ENCODE results near the gene KRT38. TPM values are rescaled to one million over a fixed set of nuclear protein-coding genes. Genes with fewer than 3 reads are reported as not detected.

The KRT38 gene
- total and polyA plus RNA-seq, 2 of the 8 experiments (the other 6 are each of a cell fraction or from before 2014, with no cell fraction given), result not detected

- Histone ChIP-seq H3K9ac (replicated peaks in 1 of 4; ENCODE audit: extremely low read depth in 1 of 4, low read depth in 3 of 4, low read length in 3 of 4) (no peak overlapping the region), H2BK12ac (ENCODE audit: low read depth, low read length) (no peak overlapping the region), H4K8ac (ENCODE audit: extremely low read depth, insufficient read depth, low read length) (no peak overlapping the region), H2BK20ac (ENCODE audit: low read length) (no peak overlapping the region), H3K56ac (replicated peaks; ENCODE audit: insufficient read length, low read depth, low read length) (no peak overlapping the region), H2BK120ac (replicated peaks; ENCODE audit: low read depth, low read length) (no peak overlapping the region), H3K23me2 (ENCODE audit: low read depth, low read length) (no peaks in the 10 kb centered on the region), H3K4ac (replicated peaks; ENCODE audit: insufficient read length, low read depth, low read length) (no peak overlapping the region), H3K14ac (ENCODE audit: insufficient read length) (no peak overlapping the region), H3K23ac (ENCODE audit: insufficient read length) (no peak overlapping the region), H3K4me1 (replicated peaks in 1 of 4; ENCODE audit: control insufficient read depth in 3 of 4, insufficient read depth in 4 of 4, low read length in 3 of 4) (peaks cover 0 to 1% (median 0%) of the 10 kb centered on the region in 4 experiments; a peak in 2 of 7 replicates), H3K4me3 (ENCODE audit: extremely low read depth in 1 of 4, insufficient read depth in 2 of 4, low read depth in 3 of 4, low read length in 4 of 4) (no peak overlapping the region), H2BK15ac (ENCODE audit: low read length) (no peak overlapping the region), H3K36me3 (ENCODE audit: control insufficient read depth in 2 of 4, insufficient read depth in 4 of 4, low read length in 3 of 4) (no peaks in the 10 kb centered on the region), H2AK5ac (ENCODE audit: low read depth, low read length) (no peak overlapping the region), H3K18ac (ENCODE audit: extremely low read depth, low read length) (no peak overlapping the region), H4K5ac (ENCODE audit: insufficient read length, low read depth, low read length) (no peak overlapping the region), H2BK5ac (ENCODE audit: low read depth, low read length) (no peak overlapping the region), H3K27me3 (replicated peaks in 1 of 4; ENCODE audit: control insufficient read depth in 3 of 4, extremely low read depth in 1 of 4, insufficient read depth in 3 of 4, low read length in 3 of 4) (no peaks in the 10 kb centered on the region; a peak in 1 of 7 replicates), H3K27ac (ENCODE audit: low read depth, low read length) (no peak overlapping the region), H3K79me2 (ENCODE audit: control insufficient read depth in 1 of 2, insufficient read depth in 2 of 2, low read length in 2 of 2) (no peaks in the 10 kb centered on the region), H2AFZ (ENCODE audit: low read length) (no peak overlapping the region), H4K20me1 (replicated peaks in 1 of 2; ENCODE audit: control insufficient read depth in 1 of 2, insufficient read depth in 2 of 2, low read length in 2 of 2) (no peaks in the 10 kb centered on the region), H3K4me2 (ENCODE audit: insufficient read depth in 1 of 2, low read depth in 2 of 2, low read length in 2 of 2) (no peak overlapping the region), H3K79me1 (ENCODE audit: low read depth, low read length) (no peaks in the 10 kb centered on the region), H4K91ac (replicated peaks; ENCODE audit: insufficient read length, low read length) (no peak overlapping the region), H3K9me3 (ENCODE audit: insufficient read depth in 2 of 2, low read depth in 1 of 2, low read length in 1 of 2) (no peaks in the 10 kb centered on the region)
- CTCF ChIA-PET (ENCODE audit: partially characterized antibody), result interaction anchor here (0.6 to 7.2 kb wide), 14 partner anchors 12 to 460 kb away, joined by 3 to 51 read pairs (median 4); partner anchors contain the start of gene KRT15
- POLR2A ChIA-PET (ENCODE audit: partially characterized antibody), result interaction anchor here (1.1 kb wide), 1 partner anchor 116 kb away, joined by 3 read pairs; no protein-coding TSS in a partner anchor
- TF ChIP-seq SUZ12 (IDR thresholded peaks at IDR 0.05; ENCODE audit: low read length), result no peak
- TF ChIP-seq RAD21 (IDR thresholded peaks at IDR 0.05 in 1 of 2, conservative IDR thresholded peaks at IDR 0.05 in 1 of 2; ENCODE audit: low read depth in 2 of 2, low read length in 2 of 2), result peak; percentile 42 to 57
- TF ChIP-seq RFX5 (IDR thresholded peaks at IDR 0.05; ENCODE audit: borderline replicate concordance, low read depth, low read length), result no peak
- TF ChIP-seq, protein P1, sequence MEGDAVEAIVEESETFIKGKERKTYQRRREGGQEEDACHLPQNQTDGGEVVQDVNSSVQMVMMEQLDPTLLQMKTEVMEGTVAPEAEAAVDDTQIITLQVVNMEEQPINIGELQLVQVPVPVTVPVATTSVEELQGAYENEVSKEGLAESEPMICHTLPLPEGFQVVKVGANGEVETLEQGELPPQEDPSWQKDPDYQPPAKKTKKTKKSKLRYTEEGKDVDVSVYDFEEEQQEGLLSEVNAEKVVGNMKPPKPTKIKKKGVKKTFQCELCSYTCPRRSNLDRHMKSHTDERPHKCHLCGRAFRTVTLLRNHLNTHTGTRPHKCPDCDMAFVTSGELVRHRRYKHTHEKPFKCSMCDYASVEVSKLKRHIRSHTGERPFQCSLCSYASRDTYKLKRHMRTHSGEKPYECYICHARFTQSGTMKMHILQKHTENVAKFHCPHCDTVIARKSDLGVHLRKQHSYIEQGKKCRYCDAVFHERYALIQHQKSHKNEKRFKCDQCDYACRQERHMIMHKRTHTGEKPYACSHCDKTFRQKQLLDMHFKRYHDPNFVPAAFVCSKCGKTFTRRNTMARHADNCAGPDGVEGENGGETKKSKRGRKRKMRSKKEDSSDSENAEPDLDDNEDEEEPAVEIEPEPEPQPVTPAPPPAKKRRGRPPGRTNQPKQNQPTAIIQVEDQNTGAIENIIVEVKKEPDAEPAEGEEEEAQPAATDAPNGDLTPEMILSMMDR (IDR thresholded peaks at IDR 0.05; ENCODE audit: control extremely low read depth in 1 of 3, insufficient read depth in 1 of 3, low read depth in 1 of 3, low read length in 3 of 3), result peak in 1 of 3 experiments; percentile 27; a peak in 1 of 4 replicates
- no peak for TF ChIP-seq E2F6 (IDR thresholded peaks at IDR 0.05)
- TF ChIP-seq CHD1 (IDR thresholded peaks at IDR 0.05; ENCODE audit: low read depth, low read length), result no peak
- TF ChIP-seq SP4 (IDR thresholded peaks at IDR 0.05; ENCODE audit: low read length), result no peak
- DNase-seq (ENCODE audit: low read depth in 1 of 2, low spot score in 2 of 2) (no peak), FAIRE-seq (no peak)
- WGBS, 2 experiments (ENCODE audit: extremely low coverage in 1 of 2, insufficient coverage in 1 of 2, insufficient read length in 1 of 2, insufficient replicate concordance in 2 of 2, low coverage in 1 of 2, low lambda C conversion rate in 2 of 2, missing lambda C conversion rate in 1 of 2), result 59% methylated on average over 5 of the region's 5 CpGs; no CpG with 5 or more reads in 1 of the 2 experiments
Observed at GRCh38 chr17:41406205-41406604, 34.6 kb downstream of the KRT38 start.

All from H1 (cell line).